Brain microvascular endothelial cell (primary cell): ENCODE results near the gene LRFN2.

Experiments
- DNase-seq: peaks from one replicate; pipeline ENCODE4 v3.0.0-alpha.2; 2020
- H3K27ac ChIP-seq: fragments of 250-450 bp; sonication (Bioruptor Pico); 2 replicates; pipeline ENCODE4 v1.5.1; 2020; ENCODE audit warnings: mild to moderate bottlenecking, moderate library complexity
- H3K27me3 ChIP-seq: fragments of 250-450 bp; sonication (Bioruptor Pico); replicated peaks from 2 replicates; pipeline ENCODE4 v1.5.1; 2020; ENCODE audit warnings: mild to moderate bottlenecking
- H3K36me3 ChIP-seq: fragments of 250-450 bp; sonication (Bioruptor Pico); replicated peaks from 2 replicates; pipeline ENCODE4 v1.5.1; 2020; ENCODE audit warnings: mild to moderate bottlenecking
- H3K4me3 ChIP-seq: 2 replicates; pipeline ENCODE4 v1.5.1; 2011; ENCODE audit warnings: low read depth, mild to moderate bottlenecking, control low read depth, low read length, moderate library complexity
- in situ Hi-C: cut with HindIII; loops from 2 replicates; pipeline ENCODE4 v1.10.0; 2017; ENCODE audit warnings: low sequenced_read_pairs, low pct_ligation_motif_present
- TF ChIP-seq, protein P1 (sequence below): IDR thresholded peaks from 2 replicates; pipeline ENCODE4 v1.5.1; 2011; ENCODE audit warnings: low read depth, mild to moderate bottlenecking, moderate library complexity, low read length, control low read depth, inconsistent platforms; ENCODE audit errors: missing control alignments

Gene LRFN2

DNA sequence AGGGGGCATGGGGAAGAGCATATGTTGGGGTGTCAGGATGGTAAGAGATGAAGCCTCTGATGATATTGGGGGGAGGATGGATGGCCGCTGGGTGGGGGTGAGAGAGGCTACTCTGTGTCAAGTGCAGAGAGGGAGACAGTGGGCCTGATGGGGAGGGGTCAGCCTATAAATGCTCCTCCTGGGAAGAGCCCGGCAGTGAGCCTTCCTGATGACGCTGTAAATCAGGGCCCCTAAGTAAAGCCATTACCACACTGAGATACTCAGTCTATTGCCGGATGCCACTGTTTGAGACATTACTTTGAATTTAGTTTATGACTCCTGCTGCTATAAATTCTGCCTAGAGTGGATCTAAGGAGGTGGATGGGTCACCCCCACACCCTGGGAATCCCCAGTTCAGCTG is 28.1 kb downstream of the LRFN2 start:
- Histone ChIP-seq H3K27ac (no peak overlapping the region), H3K27me3 (no peaks in the 10 kb centered on the region), H3K4me3 (no peak overlapping the region), H3K36me3 (no peaks in the 10 kb centered on the region)
- in situ Hi-C loops: no loop called here
- DNase-seq: no peak
- TF ChIP-seq, protein P1, sequence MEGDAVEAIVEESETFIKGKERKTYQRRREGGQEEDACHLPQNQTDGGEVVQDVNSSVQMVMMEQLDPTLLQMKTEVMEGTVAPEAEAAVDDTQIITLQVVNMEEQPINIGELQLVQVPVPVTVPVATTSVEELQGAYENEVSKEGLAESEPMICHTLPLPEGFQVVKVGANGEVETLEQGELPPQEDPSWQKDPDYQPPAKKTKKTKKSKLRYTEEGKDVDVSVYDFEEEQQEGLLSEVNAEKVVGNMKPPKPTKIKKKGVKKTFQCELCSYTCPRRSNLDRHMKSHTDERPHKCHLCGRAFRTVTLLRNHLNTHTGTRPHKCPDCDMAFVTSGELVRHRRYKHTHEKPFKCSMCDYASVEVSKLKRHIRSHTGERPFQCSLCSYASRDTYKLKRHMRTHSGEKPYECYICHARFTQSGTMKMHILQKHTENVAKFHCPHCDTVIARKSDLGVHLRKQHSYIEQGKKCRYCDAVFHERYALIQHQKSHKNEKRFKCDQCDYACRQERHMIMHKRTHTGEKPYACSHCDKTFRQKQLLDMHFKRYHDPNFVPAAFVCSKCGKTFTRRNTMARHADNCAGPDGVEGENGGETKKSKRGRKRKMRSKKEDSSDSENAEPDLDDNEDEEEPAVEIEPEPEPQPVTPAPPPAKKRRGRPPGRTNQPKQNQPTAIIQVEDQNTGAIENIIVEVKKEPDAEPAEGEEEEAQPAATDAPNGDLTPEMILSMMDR: no peak

DNA sequence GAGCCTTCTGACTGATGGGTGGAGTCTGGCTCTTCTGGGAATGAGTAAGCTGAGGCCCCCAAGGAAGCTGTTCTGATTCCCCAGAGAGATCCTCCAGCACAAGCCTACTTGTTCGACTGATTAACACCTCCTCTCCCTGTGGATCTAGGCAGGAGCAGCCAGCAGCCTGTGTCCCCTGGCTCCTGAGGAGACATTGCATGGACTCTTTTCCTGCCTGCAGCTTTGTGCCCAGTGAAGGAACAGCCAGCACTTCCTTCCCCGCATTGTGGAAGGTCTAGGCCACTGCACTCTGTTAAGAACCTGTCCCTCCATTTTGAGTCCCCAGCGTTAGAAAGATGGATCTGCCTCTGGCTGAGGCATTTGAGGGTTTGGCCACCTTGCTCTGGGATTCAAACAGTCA is 29.1 kb downstream of the LRFN2 start:
- in situ Hi-C loops: no loop called here
- Histone ChIP-seq H3K4me3 (no peak overlapping the region), H3K27me3 (no peaks in the 10 kb centered on the region), H3K36me3 (no peaks in the 10 kb centered on the region), H3K27ac (no peak overlapping the region)
- TF ChIP-seq, protein P1: no peak
- DNase-seq: no peak

DNA sequence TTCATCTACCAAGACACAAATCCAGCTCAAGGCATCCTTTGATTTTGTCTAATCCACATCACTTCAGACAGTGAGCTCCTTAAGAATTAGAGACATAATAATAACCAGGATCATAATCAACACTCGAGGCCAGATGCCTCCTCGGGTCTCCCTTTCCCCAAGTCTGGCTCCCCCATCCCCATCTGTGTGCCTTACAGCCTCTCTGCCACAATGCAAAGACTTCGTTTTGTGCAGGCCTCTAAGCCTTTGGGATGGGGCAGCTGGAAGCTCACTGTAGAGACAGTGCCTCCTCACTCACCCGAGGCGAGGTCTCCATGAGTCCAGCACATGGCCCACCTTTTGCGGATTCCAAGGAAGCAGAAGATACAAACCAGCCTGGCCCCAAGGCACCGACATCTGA is 30.3 kb downstream of the LRFN2 start:
- TF ChIP-seq, protein P1: no peak
- H3K36me3 ChIP-seq: no peaks in the 10 kb centered on the region
- no peaks in the 10 kb centered on the region for H3K27me3 ChIP-seq
- in situ Hi-C loops: no loop called here
- no peak overlapping the region for H3K4me3 ChIP-seq
- no peak for DNase-seq
- H3K27ac ChIP-seq: no peak overlapping the region

DNA sequence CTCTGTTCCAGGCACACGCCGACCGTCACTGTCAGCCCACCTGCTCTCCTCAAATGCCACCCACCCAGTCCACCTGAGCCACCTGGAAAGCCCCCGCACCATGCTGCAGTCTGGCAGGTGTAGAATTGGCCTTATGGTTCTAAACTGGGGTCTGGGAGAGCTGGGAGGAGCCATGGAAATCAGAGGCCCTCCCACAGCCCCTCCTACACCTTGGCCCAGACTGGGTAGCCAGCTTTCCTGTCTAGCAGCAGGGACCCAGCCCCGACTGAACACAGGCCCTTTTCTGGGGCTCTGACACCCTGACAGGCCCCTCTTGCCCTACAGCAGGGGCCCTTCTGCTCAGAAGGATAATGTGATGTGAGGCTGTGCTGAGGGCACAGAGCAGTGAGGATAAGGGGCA is 31.1 kb downstream of the LRFN2 start:
- Histone ChIP-seq H3K27me3 (no peaks in the 10 kb centered on the region), H3K4me3 (no peak overlapping the region), H3K27ac (no peak overlapping the region), H3K36me3 (no peaks in the 10 kb centered on the region)
- TF ChIP-seq, protein P1: no peak
- in situ Hi-C loops: no loop called here
- DNase-seq: no peak

DNA sequence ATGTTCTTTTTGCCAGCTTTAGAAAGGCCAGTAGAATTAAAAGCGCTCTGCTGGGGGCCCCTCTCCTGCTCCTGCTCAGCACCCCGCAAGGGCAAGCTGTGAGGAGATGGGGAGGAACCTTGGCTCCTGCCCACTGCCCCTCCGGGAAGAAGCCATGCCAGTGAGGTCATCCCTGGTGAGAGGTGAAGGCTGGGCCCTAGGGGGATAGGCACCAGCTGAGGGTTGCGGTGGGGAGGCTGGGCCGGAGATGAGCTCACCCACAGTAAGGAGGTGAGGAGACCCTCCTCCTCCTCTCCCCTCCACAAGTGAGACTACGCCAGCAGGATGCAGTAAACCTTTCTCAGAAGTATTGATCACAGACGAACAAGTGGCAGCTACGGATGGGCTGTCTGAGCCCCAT is 32.1 kb downstream of the LRFN2 start:
- H3K27me3 ChIP-seq: no peaks in the 10 kb centered on the region
- TF ChIP-seq, protein P1: no peak
- DNase-seq: no peak
- no peaks in the 10 kb centered on the region for H3K36me3 ChIP-seq
- in situ Hi-C loops: no loop called here
- no peak overlapping the region for H3K27ac ChIP-seq
- no peak overlapping the region for H3K4me3 ChIP-seq

- in situ Hi-C loops: no loop called here
Observed at GRCh38 chr6:40552941-40553340, 34.2 kb downstream of the LRFN2 start.

More at GRCh38 chr6:40552941-40553340, 34.2 kb downstream of the LRFN2 start:
- Histone ChIP-seq H3K27me3 (no peaks in the 10 kb centered on the region), H3K27ac (no peak overlapping the region), H3K36me3 (no peaks in the 10 kb centered on the region), H3K4me3 (no peak overlapping the region)
- TF ChIP-seq, protein P1: no peak
- no peak for DNase-seq
